Body of pancreas (tissue), 4 donors: ENCODE measurements around the gene TMEM126B. TPM values are rescaled to one million over a fixed set of nuclear protein-coding genes. Genes with fewer than 3 reads are reported as not detected.

Source experiments
- ATAC-seq: fragments of 150-250 bp; one replicate; pipeline ENCODE4 v1.9.1; 2016
- DNase-seq, 4 donors: peaks; one replicate each; pipeline ENCODE4 v3.0.0-alpha.2; 2019
- H3K27ac ChIP-seq, 4 donors: fragments of 200-600 bp; sonication (generic); 1 replicate in 3 of 4; 2 replicates in 1 of 4; pipeline versions ENCODE4 v1.5.1 to v1.6.1; 2016 to 2019; ENCODE audit warnings: mild to moderate bottlenecking in 1 of 4, mixed read lengths in 1 of 4, moderate library complexity in 1 of 4
- H3K27me3 ChIP-seq, 2 donors: fragments of 200-600 bp; sonication (generic); one replicate each; pipeline ENCODE4 v1.6.0; 2016; ENCODE audit warnings: mild to moderate bottlenecking in 1 of 2
- H3K36me3 ChIP-seq, 2 donors: fragments of 200-600 bp; sonication (generic); replicated peaks in 1 of 2; 2 replicates each; pipeline ENCODE4 v1.5.1; 2016; ENCODE audit warnings: low read depth in 2 of 2; ENCODE audit not compliant: insufficient read depth in 1 of 2
- H3K4me1 ChIP-seq: fragments of 200-600 bp; sonication (generic); one replicate; pipeline ENCODE4 v1.6.0; 2016
- H3K4me3 ChIP-seq, 2 donors: fragments of 200-600 bp; sonication (generic); 1 replicate in 1 of 2; 2 replicates in 1 of 2; pipeline ENCODE4 v1.5.1; 2016 to 2019
- H3K9me3 ChIP-seq, 3 donors: fragments of 200-600 bp; sonication (generic); 1 replicate in 2 of 3; 2 replicates in 1 of 3; pipeline ENCODE4 v1.5.1; 2016
- POLR2A ChIP-seq, 3 donors: fragments of 450-650 bp; IDR thresholded peaks; one replicate each; pipeline ENCODE4 v1.6.1; 2016; ENCODE audit warnings: antibody characterized with exemption in 3 of 3, mild to moderate bottlenecking in 2 of 3
- WGBS, 2 donors: methylation state at CpG; one replicate each; pipeline ENCODE4 v1.1.5; 2017; 5-methylcytosine and 5-hydroxymethylcytosine counted together
- intact Hi-C: fragments of 100-400 bp; cut with DNase I; formaldehyde crosslinking; loops from one replicate; pipeline ENCODE4 v1.15.1; 2023
- total RNA-seq, 2 donors: library from RNA; depleted of rRNA; stranded (reverse); fragments of >200 nt; gene quantifications; one replicate each; pipeline ENCODE4 v1.1.0, GENCODE V29; 2016
- TF ChIP-seq, protein P1 (sequence below), 7 experiments: fragments of 450-650 bp in 4 of 7; fragments of 200-600 bp in 3 of 7; sonication (generic) in 3 of 7; IDR thresholded peaks; one replicate each; pipeline ENCODE4 v1.5.1; 2016 to 2019; ENCODE audit warnings: antibody characterized with exemption in 7 of 7

Gene TMEM126B
- total RNA-seq, 2 donors from 2014 or later: 15.2 to 23.3 TPM

DNA sequence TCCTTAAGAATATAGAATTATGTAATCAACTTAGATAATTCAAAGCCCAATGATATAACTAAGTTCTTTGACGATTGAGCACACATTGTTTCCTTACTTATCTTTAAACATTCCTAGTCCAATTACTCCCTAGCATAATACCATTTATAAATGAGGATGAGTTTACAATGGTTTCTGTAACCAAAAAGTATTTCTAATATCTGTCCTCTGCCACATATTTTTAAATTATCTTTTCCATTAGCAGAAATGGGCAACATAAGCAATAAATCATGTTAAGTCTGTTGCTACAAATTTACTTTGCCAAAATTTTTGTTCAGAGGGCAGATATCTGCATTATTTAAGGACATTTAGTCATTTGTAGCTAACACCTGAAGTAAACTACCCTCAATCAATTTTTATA lies 29.8 kb downstream of the TMEM126B start:
- peaks cover 0 to 4% of the 10 kb centered on the region in 2 donors for H3K36me3 ChIP-seq
- ATAC-seq (no peak), DNase-seq (no peak)
- no peak for TF ChIP-seq POLR2A (IDR thresholded peaks at IDR 0.05)
- TF ChIP-seq, protein P1, sequence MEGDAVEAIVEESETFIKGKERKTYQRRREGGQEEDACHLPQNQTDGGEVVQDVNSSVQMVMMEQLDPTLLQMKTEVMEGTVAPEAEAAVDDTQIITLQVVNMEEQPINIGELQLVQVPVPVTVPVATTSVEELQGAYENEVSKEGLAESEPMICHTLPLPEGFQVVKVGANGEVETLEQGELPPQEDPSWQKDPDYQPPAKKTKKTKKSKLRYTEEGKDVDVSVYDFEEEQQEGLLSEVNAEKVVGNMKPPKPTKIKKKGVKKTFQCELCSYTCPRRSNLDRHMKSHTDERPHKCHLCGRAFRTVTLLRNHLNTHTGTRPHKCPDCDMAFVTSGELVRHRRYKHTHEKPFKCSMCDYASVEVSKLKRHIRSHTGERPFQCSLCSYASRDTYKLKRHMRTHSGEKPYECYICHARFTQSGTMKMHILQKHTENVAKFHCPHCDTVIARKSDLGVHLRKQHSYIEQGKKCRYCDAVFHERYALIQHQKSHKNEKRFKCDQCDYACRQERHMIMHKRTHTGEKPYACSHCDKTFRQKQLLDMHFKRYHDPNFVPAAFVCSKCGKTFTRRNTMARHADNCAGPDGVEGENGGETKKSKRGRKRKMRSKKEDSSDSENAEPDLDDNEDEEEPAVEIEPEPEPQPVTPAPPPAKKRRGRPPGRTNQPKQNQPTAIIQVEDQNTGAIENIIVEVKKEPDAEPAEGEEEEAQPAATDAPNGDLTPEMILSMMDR (IDR thresholded peaks at IDR 0.05): no peak
- peaks cover 48% of the 10 kb centered on the region for H3K4me1 ChIP-seq
- H3K9me3 ChIP-seq: no peaks in the 10 kb centered on the region
- no peak overlapping the region for H3K4me3 ChIP-seq
- 19 to 29% methylated on average over 1 of the region's 1 CpG for WGBS, 2 donors
- H3K27ac ChIP-seq: no peak overlapping the region
- intact Hi-C loops: no loop called here
- H3K27me3 ChIP-seq: no peaks in the 10 kb centered on the region

DNA sequence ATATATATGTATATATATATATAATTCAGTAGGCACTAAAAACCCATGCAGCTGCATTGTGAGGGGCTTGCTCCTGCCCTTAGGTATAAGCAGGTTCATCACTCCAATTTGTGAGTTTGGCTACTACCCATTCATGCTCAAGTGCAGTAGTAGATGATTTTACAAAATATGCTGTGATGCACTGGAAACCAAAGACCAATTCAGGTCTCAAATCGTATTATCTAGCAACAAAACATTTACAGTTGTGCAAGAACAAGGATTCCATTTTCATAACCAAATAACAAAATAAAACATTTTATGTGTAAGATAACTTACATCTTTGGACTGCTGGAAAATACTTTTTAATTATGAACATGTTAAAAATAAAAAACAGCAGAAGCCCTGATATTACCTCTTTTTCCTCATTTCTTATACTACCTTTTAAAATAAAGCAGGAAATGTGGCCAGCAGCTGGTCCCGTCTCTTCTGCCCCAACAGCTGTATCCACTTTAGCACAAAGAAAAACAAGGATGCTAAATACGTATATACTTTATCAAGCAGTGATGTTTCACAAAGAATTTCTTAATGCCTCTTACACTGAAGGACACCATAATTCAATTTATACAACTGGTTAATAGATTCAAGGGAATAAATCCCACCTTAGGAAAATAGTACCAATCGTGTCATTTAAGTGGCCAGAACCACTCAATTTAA lies 33.7 kb downstream of the TMEM126B start:
- intact Hi-C loops: no loop called here
- H3K27ac ChIP-seq: no peak overlapping the region

DNA sequence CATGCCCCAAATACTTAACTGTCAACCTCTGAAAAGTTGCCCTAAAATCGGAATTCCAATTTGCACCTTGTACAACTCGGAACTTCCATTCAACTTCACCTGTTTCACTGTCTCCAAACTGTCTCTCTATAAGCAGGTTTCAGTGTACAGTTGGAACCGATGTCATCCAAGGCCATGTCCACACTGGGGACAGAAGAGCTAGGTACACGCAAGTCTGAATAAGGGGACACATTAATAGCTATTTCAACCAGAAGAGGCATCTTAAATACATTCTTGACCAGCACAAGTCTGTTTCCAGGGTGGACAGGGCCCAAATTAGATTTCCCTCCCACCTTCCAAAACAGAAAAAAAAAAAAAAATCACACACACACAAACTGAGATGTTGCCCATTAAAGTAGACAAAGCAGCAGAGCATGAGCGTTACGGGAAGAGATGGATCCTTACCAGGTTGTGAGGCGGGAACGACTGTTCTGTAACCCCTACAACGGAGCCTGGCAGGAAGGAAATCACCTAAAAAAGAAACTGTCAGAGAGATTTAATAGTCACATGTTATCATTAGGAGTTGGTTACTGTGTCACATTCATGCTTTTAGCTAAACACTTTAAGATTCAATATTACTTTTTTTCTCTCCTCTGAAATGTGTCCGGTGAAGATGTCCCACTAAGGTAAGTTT lies 34.8 kb downstream of the TMEM126B start:
- H3K4me1 ChIP-seq: peaks cover 50% of the 10 kb centered on the region

More for the DNA sequence above, 33.7 kb downstream of the TMEM126B start:
- TF ChIP-seq, protein P1 (IDR thresholded peaks at IDR 0.05): no peak
- no peak for TF ChIP-seq POLR2A (IDR thresholded peaks at IDR 0.05)
- no peaks in the 10 kb centered on the region for H3K36me3 ChIP-seq
- 2 to 8% methylated on average over 4 of the region's 4 CpGs for WGBS, 2 donors
- no peaks in the 10 kb centered on the region for H3K9me3 ChIP-seq
- no peaks in the 10 kb centered on the region for H3K27me3 ChIP-seq
- peak overlapping the region in 1 of 2 donors; percentile 69 for H3K4me3 ChIP-seq
- peaks cover 54% of the 10 kb centered on the region for H3K4me1 ChIP-seq
- DNase-seq: no peak
- no peak for ATAC-seq

DNA sequence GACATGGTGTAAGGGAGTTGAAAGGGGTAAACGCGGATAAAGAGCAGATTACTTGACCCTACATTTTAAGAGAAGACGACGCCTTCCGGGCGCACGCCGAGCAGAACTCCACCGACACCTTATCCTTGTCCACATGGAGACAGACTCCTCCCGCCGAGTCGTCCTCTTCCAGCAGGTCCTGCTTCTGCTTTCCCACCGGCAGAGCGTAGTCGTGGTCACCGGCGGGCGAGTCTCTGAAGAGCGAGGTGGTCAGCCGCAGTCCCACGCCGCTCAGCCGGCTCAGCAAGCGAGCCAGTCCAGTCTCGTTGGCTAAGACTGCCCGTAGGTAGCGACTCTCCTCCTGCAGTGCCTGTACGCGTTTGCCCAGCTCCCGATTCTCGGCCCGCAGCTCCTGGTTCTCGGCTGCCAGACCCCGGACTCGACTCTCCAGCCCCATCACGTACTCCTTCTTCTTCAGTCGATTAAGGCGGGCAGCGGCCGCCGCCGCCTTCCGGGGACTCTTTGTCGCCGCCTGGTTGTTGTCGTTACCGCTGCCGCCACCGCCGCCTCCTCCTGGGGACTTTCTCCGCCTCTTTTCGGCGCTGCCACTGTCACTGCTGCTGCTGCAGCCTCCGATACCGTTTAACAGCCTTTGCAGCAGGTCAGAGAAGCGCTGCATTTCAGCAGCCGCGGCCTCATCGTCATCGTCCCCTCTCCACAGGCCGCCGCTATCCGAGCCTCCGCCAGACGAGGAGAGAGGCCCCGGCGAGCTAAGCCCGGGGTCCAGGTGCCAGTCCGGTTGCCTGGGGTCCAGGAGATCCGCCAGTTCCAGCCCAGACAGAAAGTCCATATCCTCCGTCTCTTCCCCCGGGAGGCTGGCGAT lies 35.6 kb downstream of the TMEM126B start:
- no peaks in the 10 kb centered on the region for H3K36me3 ChIP-seq
- intact Hi-C loops: no loop called here
- 0% methylated on average over 45 to 73 of the region's 73 CpGs for WGBS, 2 donors
- peak overlapping the region; percentile 69 to 80 for H3K4me3 ChIP-seq
- peak overlapping the region; percentile 91 to 98 (median 96) for H3K27ac ChIP-seq
- peaks cover 44% of the 10 kb centered on the region for H3K4me1 ChIP-seq
- DNase-seq (peak; percentile 83 to 87 (median 86)), ATAC-seq (peak; percentile 73)
- no peak for TF ChIP-seq POLR2A (IDR thresholded peaks at IDR 0.05)
- TF ChIP-seq, protein P1 (IDR thresholded peaks at IDR 0.05): peak; percentile 49 to 84 (median 72)
- H3K9me3 ChIP-seq: no peaks in the 10 kb centered on the region
- no peaks in the 10 kb centered on the region for H3K27me3 ChIP-seq

More for the DNA sequence above, 34.8 kb downstream of the TMEM126B start:
- TF ChIP-seq, protein P1 (IDR thresholded peaks at IDR 0.05): no peak
- no peak for TF ChIP-seq POLR2A (IDR thresholded peaks at IDR 0.05)
- H3K27me3 ChIP-seq: no peaks in the 10 kb centered on the region
- H3K9me3 ChIP-seq: no peaks in the 10 kb centered on the region
- ATAC-seq (no peak), DNase-seq (no peak)
- H3K36me3 ChIP-seq: no peaks in the 10 kb centered on the region
- H3K4me3 ChIP-seq: peak overlapping the region; percentile 69 to 80
- WGBS, 2 donors: 1 to 3% methylated on average over 10 of the region's 10 CpGs
- H3K27ac ChIP-seq: peak overlapping the region; percentile 91 to 98 (median 96)
- intact Hi-C loops: no loop called here
